HK-2 (cell line): ENCODE results near the gene SPATS2L.
A peak's percentile ranks its signal among the peaks of the same experiment; 100 is the strongest.

Experiments used
- DNase-seq: peaks from one replicate; pipeline ENCODE4 v3.0.0-alpha.2; 2018; ENCODE audit not compliant: unreplicated experiment

SPATS2L gene

GRCh38 chr2:200466425-200467418 lies 160.2 kb downstream of the SPATS2L start:
- no peak for DNase-seq

- DNase-seq: no peak
These were observed 161.6 kb downstream of the SPATS2L start for GRCh38 chr2:200467806-200468681.

- DNase-seq: no peak
These were observed 163.3 kb downstream of the SPATS2L start for GRCh38 chr2:200469708-200470211.

- no peak for DNase-seq
These were observed 163.7 kb downstream of the SPATS2L start for GRCh38 chr2:200470230-200470629.

- no peak for DNase-seq
These were observed 164.9 kb downstream of the SPATS2L start for GRCh38 chr2:200471324-200471848.

GRCh38 chr2:200471928-200472645 lies 165.6 kb downstream of the SPATS2L start:
- no peak for DNase-seq

GRCh38 chr2:200472853-200473464 lies 166.5 kb downstream of the SPATS2L start:
- DNase-seq: no peak

GRCh38 chr2:200475795-200476194 lies 169.3 kb downstream of the SPATS2L start:
- DNase-seq: no peak

- no peak for DNase-seq
These were observed 170.3 kb downstream of the SPATS2L start for GRCh38 chr2:200476836-200477235.

- no peak for DNase-seq
These were observed 171.2 kb downstream of the SPATS2L start for GRCh38 chr2:200477667-200478131.

GRCh38 chr2:200479692-200480265 lies 173.3 kb downstream of the SPATS2L start:
- no peak for DNase-seq

- no peak for DNase-seq
These were observed 175.7 kb downstream of the SPATS2L start for GRCh38 chr2:200482194-200482593.

- DNase-seq: peak; percentile 44
These were observed 177.3 kb downstream of the SPATS2L start for GRCh38 chr2:200483729-200484198.

- DNase-seq: no peak
These were observed 178.4 kb downstream of the SPATS2L start for GRCh38 chr2:200484934-200485333.

GRCh38 chr2:200486529-200486928 lies 180.0 kb downstream of the SPATS2L start:
- DNase-seq: no peak

GRCh38 chr2:200488169-200488568 lies 181.7 kb downstream of the SPATS2L start:
- DNase-seq: no peak

GRCh38 chr2:200490001-200490400 lies 183.5 kb downstream of the SPATS2L start:
- no peak for DNase-seq

GRCh38 chr2:200492656-200493055 lies 186.2 kb downstream of the SPATS2L start:
- DNase-seq: no peak

- no peak for DNase-seq
These were observed 187.6 kb downstream of the SPATS2L start for GRCh38 chr2:200494048-200494447.

GRCh38 chr2:200496696-200497095 lies 190.2 kb downstream of the SPATS2L start:
- no peak for DNase-seq
